ENCODE results near the gene ABLIM3. TPM values are rescaled to one million over a fixed set of nuclear protein-coding genes. Genes with fewer than 3 reads are reported as not detected.
A peak's percentile ranks its signal among the peaks of the same experiment; 100 is the strongest.

Gene ABLIM3
- total RNA-seq, 4 donors from 2014 or later = 1.6 to 26.4 (median 5.7) TPM

DNA sequence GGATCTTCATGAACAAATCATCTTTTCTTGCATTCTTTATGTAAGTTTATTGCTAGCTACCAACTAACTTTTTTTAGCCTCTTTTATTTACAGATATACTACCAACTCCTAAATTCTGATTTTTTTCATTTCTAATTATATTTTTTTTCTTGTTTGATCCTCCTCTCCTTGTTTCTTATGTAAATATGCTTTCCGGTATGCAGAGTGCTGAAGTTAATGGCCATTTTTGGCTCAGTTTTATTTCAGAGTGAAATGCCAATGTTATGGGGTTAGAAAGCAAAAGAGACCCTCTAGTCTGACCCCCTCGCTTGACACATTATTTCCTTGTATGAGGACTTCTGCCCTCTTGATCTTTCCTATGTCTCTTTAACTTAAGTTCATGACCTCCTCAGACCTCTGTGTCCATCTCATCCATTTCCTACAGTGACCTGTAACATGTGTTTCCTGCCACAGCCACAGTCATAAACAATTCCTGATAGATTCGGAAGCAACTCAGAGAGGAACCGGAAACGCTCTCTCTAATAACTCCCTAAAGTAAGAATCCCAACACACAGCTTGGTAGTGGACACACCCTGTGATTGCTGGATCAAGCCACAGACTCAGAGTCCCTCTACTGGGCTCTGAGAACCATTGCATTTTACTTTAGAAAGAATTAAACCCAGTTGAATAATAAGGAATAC is 87.5 kb downstream of the ABLIM3 start:
- Histone ChIP-seq H3K36me3 (no peaks in the 10 kb centered on the region), H3K4me1 (peaks cover 0 to 4% (median 0%) of the 10 kb centered on the region in 4 donors), H3K4me3 (no peak overlapping the region), H3K27ac (peak overlapping the region in 2 of 4 donors; percentile 22 to 27), H3K9me3 (no peaks in the 10 kb centered on the region), H3K27me3 (no peaks in the 10 kb centered on the region)
- DNase-seq = peak in 1 of 3 donors; percentile 51
- TF ChIP-seq POLR2A (IDR thresholded peaks at IDR 0.05) = no peak
- TF ChIP-seq CTCF (IDR thresholded peaks at IDR 0.05) = peak in 5 of 6 experiments; percentile 38 to 77 (median 70)

- TF ChIP-seq POLR2A (IDR thresholded peaks at IDR 0.05) = no peak
- TF ChIP-seq CTCF (IDR thresholded peaks at IDR 0.05) = no peak
- DNase-seq = no peak
- no peak overlapping the region for H3K27ac ChIP-seq
- no peaks in the 10 kb centered on the region for H3K27me3 ChIP-seq
- no peaks in the 10 kb centered on the region for H3K36me3 ChIP-seq
- no peaks in the 10 kb centered on the region for H3K9me3 ChIP-seq
- no peak overlapping the region for H3K4me3 ChIP-seq
- peaks cover 0 to 4% (median 0%) of the 10 kb centered on the region in 4 donors for H3K4me1 ChIP-seq
These were observed 88.1 kb downstream of the ABLIM3 start for GRCh38 chr5:149229298-149229937.

GRCh38 chr5:149235841-149236240 is 94.5 kb downstream of the ABLIM3 start:
- Histone ChIP-seq H3K27me3 (no peaks in the 10 kb centered on the region), H3K9me3 (no peaks in the 10 kb centered on the region), H3K27ac (no peak overlapping the region), H3K36me3 (no peaks in the 10 kb centered on the region), H3K4me1 (no peaks in the 10 kb centered on the region), H3K4me3 (no peak overlapping the region)
- DNase-seq = no peak
- no peak for TF ChIP-seq CTCF (IDR thresholded peaks at IDR 0.05)
- TF ChIP-seq POLR2A (IDR thresholded peaks at IDR 0.05) = no peak

- Histone ChIP-seq H3K4me1 (no peaks in the 10 kb centered on the region), H3K36me3 (no peaks in the 10 kb centered on the region), H3K27me3 (no peaks in the 10 kb centered on the region), H3K9me3 (no peaks in the 10 kb centered on the region), H3K27ac (no peak overlapping the region), H3K4me3 (no peak overlapping the region)
- DNase-seq = no peak
- no peak for TF ChIP-seq CTCF (IDR thresholded peaks at IDR 0.05)
- TF ChIP-seq POLR2A (IDR thresholded peaks at IDR 0.05) = no peak
These were observed 96.4 kb downstream of the ABLIM3 start for GRCh38 chr5:149237662-149238061.

DNA sequence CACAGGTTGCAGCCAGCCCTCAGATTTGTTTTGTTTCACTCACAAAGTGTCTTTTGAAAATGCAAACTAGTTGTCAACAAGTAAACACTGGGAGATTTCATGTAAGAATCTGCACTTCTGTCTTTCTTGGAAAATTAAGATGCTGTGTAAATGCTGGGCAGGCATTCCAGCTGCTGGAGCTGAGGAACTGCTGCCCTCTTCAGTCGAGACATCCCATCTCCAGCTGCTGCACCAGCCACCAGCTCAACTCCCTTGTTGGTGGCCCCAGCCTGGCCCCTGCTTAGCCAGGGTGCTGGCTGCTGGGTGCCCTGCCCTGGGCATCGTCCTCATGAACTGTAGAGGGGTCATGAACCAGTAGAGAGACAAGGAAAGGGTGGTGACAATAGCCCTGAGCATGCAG is 97.2 kb downstream of the ABLIM3 start:
- DNase-seq = no peak
- TF ChIP-seq POLR2A (IDR thresholded peaks at IDR 0.05) (no peak), CTCF (IDR thresholded peaks at IDR 0.05) (no peak)
- Histone ChIP-seq H3K9me3 (no peaks in the 10 kb centered on the region), H3K27me3 (no peaks in the 10 kb centered on the region), H3K36me3 (no peaks in the 10 kb centered on the region), H3K4me1 (no peaks in the 10 kb centered on the region), H3K4me3 (no peak overlapping the region), H3K27ac (no peak overlapping the region)

Measured in Peyer's patch (tissue), 4 donors.